GM19043 (cell line): ENCODE data around the gene IL1F10.

Experiments
- ATAC-seq: cut with Tn5 transposase; IDR thresholded peaks from one replicate; pipeline ENCODE4 v1.9.1; 2021; ENCODE audit warnings: low read depth; ENCODE audit not compliant: unreplicated experiment

The IL1F10 gene, protein sequence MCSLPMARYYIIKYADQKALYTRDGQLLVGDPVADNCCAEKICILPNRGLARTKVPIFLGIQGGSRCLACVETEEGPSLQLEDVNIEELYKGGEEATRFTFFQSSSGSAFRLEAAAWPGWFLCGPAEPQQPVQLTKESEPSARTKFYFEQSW

DNA sequence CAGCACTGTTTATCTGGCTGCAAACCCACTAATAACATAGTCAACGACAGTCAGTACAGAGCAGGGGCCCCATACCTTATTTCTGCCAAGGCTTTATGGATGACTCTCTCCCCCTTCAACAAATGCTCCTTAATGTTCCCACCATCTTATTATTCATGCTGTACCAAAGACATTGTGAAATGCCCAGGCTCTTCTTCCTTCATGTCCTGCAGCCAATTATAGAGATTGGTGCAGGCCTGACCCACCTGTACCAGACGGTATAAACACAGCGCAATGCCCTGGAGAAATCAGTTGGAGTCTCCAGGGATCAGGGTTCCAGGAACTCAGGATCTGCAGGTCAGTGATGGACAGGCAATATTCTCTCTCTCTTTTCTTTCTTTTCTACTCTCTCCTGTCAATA, at the start of gene IL1F10:
Gene IL1F10 (plus strand): TSS at position 290 of the 400 bp plus-strand sequence. CDS start 4,769 bp downstream, outside the sequence.
- no peak for ATAC-seq

DNA sequence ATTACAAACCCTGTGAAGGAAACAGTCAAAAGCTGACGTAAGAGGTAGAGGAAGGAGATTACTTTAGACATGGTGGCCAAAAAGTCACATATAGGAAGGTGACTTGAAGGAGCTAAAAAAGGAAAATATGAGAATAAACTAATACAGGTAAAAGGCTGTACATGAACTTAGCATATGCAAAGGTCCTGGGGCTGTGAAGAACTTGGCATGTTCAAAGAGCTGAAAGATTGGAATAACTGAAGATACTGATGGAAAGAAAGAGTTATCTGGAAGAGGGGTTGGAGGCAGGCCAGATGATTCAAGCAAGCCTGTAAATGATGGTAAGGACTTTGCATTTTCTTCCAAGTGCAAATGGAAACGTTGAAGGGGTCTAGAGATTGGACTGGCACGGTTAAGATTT, 49.3 kb upstream of the IL1F10 start:
- no peak for ATAC-seq

DNA sequence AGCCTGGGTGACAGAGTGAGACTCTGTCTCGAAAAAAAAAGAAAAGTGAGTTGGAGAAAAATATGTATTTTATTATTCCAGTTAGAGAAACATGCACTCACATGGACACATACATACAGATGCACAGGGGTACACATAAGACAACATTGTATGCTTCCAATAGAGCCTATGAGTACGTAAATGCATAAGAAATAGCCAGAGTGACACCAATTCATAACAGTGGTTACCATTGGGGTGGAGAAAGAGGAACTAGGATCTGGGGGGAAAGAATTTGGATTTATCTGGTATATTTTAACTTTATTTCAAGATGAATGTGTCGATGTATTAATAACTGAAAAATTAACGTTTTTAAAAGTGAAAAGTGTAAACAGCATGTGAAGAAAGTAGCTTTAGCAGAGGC, 46.5 kb upstream of the IL1F10 start:
- no peak for ATAC-seq

DNA sequence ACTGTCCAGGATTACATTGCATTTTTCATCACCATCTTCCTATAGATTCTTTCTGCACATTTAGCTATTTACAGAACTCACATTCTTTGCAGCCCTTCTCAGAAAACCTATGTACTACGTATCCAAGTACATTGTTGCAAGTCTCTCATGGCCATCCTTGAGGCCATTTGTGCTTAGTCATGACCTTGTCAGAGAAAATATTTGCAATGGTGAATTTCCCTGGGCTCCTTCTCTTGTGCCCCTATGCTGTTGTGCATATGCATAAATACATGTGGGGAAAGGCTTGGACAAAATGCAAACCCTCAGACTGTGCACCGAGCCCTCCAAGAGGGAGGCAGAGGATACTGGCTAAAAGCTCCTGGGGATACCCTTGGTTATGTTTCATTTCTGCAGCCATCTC, 43.0 kb upstream of the IL1F10 start:
- no peak for ATAC-seq

DNA sequence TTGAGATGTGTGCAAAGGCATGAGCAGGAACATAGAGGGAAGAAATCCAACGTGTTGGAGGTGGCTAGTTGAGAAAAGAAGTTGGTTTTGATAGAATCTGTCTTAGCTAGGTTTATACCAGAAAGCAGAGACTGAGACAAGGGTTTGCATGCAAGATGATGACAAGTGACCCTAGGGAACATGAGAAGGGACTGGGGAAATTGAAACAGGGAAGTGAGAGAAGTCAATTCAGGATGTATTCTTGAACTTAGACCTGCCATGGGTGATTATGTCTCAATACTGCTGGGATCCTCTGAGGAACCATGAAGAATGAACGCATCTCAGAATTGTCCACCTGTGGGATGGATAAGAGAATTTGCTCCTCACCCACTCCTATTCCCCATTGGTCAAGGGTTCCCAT, 42.0 kb upstream of the IL1F10 start:
- ATAC-seq = no peak

DNA sequence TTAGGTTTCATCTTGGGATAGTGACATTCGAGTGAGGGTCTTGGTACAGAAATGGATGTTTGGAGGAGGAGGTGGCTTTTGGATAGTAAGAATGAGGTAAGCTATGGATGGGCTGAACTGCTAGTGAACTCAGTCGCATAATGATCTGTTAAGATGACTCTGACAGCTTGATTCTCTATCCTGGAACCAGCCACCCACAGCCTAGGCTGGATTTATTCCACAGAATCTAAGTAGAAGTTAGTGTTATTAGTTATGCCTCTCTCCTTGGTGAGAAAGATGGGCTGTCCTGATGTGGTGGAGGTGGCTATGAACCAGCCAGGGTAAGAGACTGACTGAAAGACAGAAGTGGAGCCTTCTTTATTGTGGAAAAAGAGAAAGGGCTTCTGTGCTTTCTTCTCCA, 40.1 kb upstream of the IL1F10 start:
- no peak for ATAC-seq

DNA sequence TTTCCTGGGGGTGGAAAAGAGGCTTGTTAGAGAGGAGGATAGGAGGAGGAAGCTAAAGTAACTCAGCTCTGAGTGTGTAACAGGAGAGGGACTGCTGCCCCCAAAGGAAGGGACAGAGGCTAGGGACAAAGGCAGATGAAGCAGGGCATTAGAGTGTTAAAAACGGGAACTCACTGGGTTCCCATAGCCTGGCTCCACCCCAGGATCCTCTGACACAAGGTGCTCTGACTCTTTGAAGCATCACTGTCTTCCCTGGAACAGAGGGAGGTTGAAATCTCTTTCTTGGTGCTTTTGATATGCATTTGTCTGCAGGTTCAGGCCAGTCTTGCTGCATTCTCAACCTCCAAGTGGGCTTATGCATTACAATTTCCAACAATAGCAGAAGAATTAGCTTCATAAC, 39.7 kb upstream of the IL1F10 start:
- no peak for ATAC-seq

DNA sequence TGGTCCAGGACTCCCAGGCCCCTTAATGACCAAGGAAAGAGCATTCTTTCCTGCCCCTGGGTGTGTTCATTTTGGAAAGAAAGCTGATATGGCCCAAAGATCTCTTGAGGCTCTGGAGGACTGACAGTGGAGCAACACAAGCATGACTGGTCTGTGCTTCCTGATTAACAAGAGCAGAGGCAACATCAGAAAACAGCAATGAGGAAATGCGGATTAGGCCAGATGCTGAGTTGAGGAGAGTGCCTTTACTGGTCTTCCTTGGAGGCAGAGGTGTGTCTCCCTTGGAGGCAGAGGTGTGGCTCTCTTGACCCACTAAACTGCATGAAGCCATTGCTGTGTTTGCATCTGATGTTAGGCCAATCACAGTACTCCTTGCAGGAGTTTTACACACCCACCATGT, 35.0 kb upstream of the IL1F10 start:
- no peak for ATAC-seq

DNA sequence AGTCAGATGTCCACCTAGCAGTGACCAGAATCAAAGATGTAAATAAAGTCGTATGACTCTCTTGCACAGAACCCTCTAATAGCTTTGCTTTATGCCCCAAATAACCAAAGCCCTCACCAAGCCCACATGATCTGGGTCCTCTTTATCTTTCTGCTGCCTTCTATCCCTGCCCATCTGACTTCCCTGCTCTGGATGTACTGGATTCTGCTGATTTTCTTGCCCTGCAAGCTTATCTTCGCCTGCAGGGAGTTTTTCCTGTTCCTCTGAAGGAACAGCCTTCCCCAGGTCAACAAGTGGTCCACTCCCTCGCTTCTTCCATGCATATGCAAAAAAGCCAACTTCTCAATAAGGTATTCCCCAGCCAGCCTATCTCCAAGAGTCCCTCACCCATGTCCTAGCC, 33.8 kb upstream of the IL1F10 start:
- no peak for ATAC-seq

DNA sequence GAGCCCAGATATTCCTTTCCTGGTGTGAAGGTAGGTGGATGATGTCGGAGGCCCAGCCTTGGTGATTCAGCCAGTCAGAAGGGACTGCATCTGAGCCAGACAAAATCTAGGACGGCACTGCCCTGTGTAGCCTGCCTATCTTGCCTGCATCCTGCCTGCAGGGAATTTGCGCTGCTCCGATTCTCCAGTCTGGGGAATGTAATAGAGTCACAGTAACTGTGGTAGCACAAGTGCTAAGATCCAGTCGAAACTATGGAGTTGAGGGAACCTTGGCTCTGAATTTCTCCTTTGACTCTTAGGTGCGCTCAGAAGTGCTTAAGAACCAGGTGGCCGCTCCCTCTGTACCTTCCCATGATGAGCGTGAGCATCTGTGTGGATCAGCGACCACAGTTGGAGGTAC, 31.0 kb upstream of the IL1F10 start:
- no peak for ATAC-seq

DNA sequence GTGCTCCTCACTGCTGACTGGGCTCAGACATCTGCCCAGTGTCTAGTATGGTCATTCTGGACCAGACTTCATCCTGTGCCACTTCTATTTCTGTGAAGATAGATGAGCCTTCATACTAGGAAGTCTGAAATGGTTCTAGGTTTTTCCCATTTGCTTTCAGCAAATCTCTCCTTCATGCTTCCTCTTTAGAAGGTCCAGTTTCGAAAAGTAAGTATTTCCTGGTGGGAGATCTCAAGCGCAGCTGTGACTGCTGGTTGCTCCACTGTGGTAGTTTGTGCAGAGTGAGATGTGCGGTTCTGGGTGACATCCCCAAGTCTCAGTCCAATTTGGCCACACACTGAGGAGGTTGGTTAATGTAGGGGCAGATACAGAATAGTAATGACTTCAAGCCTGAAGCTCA, 29.5 kb upstream of the IL1F10 start:
- ATAC-seq = no peak

DNA sequence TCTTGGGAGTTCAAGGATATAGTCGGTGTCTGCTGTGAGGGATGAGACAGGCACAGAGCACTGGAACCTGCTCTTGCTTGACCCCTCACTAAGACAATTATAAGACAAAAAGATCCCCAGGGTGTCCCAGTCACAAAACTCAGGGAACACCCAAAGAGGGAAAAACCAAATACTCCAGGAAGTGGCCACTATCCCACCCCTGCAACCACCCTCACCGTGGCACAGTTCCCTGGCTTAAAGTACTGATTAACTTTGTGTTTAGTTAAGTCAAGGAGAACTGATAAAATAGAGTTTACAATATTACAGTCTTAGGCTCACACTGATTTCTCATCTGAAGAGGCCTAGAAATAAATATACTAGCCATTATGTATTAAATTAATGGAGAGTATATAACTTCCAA, 28.6 kb upstream of the IL1F10 start:
- no peak for ATAC-seq

DNA sequence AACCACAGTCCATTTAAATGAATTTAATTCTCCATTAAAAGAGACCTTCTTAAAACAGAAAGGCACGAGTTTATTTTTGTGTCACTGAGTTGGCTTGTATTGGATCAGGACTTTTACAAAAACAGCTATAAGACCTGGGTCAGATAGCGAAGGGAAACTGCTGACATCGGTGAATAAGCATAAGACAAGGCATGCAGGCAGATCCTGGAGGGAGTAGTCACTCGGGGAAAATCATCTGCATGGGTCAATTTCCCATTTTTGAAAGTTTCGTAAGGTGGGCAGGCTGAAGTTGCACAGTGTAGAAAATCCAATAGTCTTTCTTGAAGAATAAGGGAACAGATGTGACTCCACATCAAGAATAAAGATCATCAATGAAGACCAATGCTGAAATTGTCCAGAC, 28.1 kb upstream of the IL1F10 start:
- ATAC-seq = no peak

DNA sequence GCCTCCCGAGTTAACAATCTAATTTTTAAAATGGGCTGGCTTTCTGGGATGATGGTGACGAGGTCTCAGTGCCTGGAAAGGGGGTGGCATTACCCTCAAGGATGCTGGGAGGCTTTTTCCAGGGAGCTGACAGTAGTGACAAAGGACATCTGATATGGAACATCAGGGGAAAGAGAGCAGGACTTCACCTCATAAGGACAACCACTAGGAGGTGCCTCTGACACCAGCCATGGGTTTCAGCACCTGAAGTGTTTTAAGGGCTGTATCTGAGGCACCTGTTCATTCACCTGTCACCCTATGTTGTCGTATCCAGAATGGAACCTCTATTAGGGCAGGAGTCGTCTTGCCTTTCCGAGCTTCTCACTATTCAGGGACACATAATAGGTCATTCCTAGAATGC, 25.9 kb upstream of the IL1F10 start:
- no peak for ATAC-seq

DNA sequence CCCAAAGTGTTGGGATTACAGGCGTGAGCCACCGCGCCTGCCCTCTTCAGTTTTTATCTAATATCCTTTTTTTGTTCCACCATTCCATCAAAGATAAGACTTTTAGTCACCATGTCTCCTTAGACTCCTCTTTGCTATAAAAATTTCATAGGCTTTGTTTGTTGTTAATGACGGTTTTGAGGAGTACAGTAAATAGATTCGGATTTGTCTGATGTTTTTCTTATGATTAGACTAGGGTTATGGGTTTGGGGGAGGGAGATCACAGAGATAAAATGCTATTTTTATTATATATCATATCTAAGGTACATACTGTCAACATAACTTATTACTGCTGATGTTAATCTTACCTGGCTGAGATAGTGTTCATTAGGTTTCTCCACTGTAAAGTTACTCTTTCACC, 21.3 kb upstream of the IL1F10 start:
- ATAC-seq = no peak

DNA sequence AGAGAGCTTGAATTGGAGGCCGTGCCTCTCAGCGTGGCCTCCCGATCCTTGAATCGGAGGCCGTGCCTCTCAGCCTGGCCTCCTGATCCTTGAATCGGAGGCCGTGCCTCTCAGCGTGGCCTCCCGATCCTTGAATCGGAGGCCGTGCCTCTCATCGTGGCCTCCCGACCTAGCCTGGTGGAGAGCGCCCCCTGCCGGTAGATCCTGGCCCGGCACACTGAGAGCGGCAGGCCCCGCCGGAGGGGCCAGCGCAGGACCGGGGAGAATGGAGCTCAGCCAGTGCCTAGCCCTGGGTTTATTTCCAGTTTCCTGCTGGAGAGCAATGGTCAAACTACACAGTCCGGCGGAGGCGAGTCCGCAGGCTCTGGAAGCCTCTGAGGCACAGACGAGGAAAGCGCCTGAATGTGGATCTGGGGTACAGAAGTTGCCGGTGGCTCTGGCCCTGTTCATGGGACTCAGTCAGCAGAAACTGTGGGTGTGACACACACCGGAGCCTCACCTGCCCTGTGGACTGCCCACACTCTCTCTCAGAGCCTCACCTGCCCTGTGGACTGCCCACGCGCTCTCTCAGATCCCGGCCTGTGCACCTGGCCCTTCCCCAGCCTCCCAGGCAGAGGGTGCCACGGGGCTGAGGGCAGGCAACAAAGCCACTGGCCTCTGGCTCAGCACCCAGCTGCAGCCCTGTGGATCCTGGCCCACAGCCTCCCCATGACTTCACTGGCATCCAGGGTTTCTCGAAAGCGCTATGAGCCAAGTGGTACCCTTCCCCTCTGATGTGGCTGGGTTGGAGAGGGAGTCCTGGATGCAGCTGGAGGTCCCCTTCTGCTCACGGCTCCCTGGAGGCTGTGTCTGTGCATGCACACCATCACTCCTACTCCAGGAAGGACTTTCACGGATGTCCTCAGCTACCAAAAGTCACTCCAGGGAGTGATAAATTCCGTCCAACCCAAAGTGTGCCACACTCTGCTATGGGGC, 16.6 kb upstream of the IL1F10 start:
- no peak for ATAC-seq

DNA sequence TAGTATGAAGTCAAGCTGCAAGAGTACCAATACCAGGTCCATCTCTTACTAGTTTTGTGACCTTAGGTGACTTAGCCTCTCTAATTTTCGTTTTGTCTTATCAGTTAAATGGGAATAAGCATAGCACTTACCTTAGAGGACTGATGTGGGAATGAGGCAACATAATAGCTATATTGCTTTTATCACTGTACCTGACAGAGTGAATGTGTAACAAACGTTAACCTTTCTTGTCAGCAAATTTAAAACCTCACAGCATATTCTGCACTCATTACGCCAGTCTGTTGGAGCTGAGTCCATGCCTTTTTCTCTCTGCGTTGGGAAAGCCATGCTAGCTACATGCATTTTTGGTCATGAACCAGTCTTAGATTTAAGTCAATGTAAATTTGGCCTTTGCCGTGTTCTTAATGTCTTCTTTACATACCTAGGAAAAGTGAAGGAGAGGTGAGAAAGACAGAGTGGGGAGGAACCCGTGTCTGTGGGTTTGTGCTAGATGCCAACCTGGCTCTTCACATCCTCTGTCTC, 15.3 kb upstream of the IL1F10 start, which contains the start of gene IL36B:
Gene IL36B (minus strand): TSS at position 472 of the 522 bp plus-strand sequence.
- ATAC-seq = no peak

DNA sequence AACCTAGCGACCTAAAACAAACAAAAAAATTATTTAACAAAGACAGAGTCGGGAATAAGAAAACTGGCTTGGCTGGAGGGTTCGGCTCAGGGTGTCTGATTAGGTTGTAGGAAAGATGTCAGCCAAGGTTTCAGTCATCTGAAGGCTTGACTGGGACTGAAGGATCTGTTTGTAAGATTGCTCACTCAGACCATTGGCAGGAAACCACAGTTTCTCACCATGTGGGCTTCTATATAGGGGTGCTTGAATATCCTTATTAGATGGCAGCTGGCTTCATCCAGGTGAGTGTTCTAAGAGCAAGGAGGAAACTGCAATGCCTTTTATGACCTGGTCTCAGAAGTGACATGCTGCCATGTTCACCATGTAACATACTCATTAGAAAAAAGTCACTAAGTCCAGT, 14.1 kb upstream of the IL1F10 start:
- no peak for ATAC-seq

DNA sequence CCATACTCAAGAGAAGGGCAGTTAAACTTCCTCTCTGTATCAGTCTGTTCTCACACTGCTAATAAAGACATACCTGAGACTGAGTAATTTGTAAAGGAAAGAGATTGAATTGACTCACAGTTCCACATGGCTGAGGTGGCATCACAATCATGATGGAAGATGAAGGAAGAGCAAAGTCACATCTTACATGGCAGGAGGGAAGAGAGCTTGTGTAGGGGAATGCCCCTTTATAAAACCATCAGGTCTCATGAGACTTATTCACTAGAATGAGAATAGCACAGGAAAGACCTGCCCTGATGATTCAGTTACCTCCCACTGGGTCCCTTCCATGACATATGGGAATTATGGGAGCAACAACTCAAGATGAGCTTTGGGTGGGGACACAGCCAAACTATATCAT, 13.7 kb upstream of the IL1F10 start:
- no peak for ATAC-seq

DNA sequence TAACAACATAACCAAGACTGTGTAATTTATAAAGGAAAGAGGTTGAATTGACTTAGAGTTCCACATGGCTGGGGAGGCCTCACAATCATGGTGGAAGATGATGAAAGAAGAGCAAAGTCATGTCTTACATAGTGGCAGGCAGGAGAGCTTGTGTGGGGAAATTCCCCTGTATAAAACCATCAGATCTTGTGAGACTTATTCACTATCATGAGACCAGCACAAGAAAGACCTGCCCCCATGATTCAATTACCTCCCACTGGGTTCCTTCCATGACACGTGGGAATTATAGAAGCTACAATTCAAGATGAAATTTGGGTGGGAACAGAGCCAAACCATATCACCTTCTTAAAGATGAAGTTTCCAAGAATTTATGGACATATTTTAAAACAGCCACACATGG, 11.2 kb upstream of the IL1F10 start:
- no peak for ATAC-seq

DNA sequence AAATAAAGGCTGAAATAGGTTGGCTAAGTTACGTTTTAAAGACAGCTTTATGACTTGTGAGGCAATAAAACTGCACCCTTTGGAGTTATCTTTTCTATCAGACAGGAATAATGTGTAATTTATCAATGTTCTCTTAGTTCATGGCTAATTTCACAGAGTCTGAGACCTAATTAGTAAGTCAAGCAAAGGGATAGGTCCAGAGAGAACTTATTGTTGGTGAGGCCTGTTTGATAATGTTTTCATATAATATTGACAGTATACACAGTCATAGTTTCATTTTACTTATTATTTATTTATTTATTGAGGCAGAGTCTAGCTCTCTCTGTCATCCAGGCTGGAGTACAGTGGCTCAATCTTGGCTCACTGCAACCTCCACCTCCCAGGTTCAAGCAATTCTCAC, 10.7 kb upstream of the IL1F10 start:
- no peak for ATAC-seq
